HG02571 (cell line): ENCODE results near the gene OPN1MW2.
"Not testable (repeated sequence)": the region's sequence is repeated elsewhere in the genome, so short reads cannot be mapped to it uniquely, and the experiment has no call there.

Experiments
- ATAC-seq: cut with Tn5 transposase; IDR thresholded peaks from one replicate; pipeline ENCODE4 v1.9.1; 2021; ENCODE audit warnings: mild to moderate bottlenecking, moderate library complexity; ENCODE audit not compliant: unreplicated experiment

The OPN1MW2 gene

GRCh38 chrX:154219456-154219855, at the start of gene OPN1MW2:
Gene OPN1MW2, plus strand, starts transcription at chrX:154219756. Its CDS starts 60 bp downstream, at chrX:154219816.
- ATAC-seq: not testable (repeated sequence)

GRCh38 chrX:154172535-154172943, 47.0 kb upstream of the OPN1MW2 start:
- ATAC-seq: not testable (repeated sequence)

- ATAC-seq: not testable (repeated sequence)
Measured at GRCh38 chrX:154174356-154174755, 45.2 kb upstream of the OPN1MW2 start.

GRCh38 chrX:154182296-154182695, 37.3 kb upstream of the OPN1MW2 start, which contains the start of gene OPN1MW:
Gene OPN1MW, plus strand, starts transcription at chrX:154182596. Its CDS starts 82 bp downstream, at chrX:154182678.
- not testable (repeated sequence) for ATAC-seq

- ATAC-seq: not testable (repeated sequence)
Measured at GRCh38 chrX:154183794-154184193, 35.8 kb upstream of the OPN1MW2 start.

GRCh38 chrX:154192846-154193245, 26.7 kb upstream of the OPN1MW2 start:
- not testable (repeated sequence) for ATAC-seq

GRCh38 chrX:154194316-154194715, 25.2 kb upstream of the OPN1MW2 start:
- not testable (repeated sequence) for ATAC-seq

- ATAC-seq: not testable (repeated sequence)
Measured at GRCh38 chrX:154196466-154196865, 23.1 kb upstream of the OPN1MW2 start.

- ATAC-seq: not testable (repeated sequence)
Measured at GRCh38 chrX:154209670-154210418, 9.7 kb upstream of the OPN1MW2 start.

- not testable (repeated sequence) for ATAC-seq
Measured at GRCh38 chrX:154211057-154211456, 8.5 kb upstream of the OPN1MW2 start.

GRCh38 chrX:154211499-154211898, 8.1 kb upstream of the OPN1MW2 start:
- not testable (repeated sequence) for ATAC-seq

- ATAC-seq: not testable (repeated sequence)
Measured at GRCh38 chrX:154225292-154225691, 5.7 kb downstream of the OPN1MW2 start.

- ATAC-seq: not testable (repeated sequence)
Measured at GRCh38 chrX:154226706-154227105, 7.2 kb downstream of the OPN1MW2 start.

GRCh38 chrX:154231443-154231842, 11.9 kb downstream of the OPN1MW2 start:
- not testable (repeated sequence) for ATAC-seq

- ATAC-seq: not testable (repeated sequence)
Measured at GRCh38 chrX:154233620-154234019, 14.1 kb downstream of the OPN1MW2 start.

- not testable (repeated sequence) for ATAC-seq
Measured at GRCh38 chrX:154238939-154239559, 19.5 kb downstream of the OPN1MW2 start.

- not testable (repeated sequence) for ATAC-seq
Measured at GRCh38 chrX:154239982-154240503, 20.5 kb downstream of the OPN1MW2 start.

- not testable (repeated sequence) for ATAC-seq
Measured at GRCh38 chrX:154247377-154248045, 28.0 kb downstream of the OPN1MW2 start.

- not testable (repeated sequence) for ATAC-seq
Measured at GRCh38 chrX:154248076-154248475, 28.5 kb downstream of the OPN1MW2 start.

- not testable (repeated sequence) for ATAC-seq
Measured at GRCh38 chrX:154257282-154257681, 37.7 kb downstream of the OPN1MW2 start, which contains the start of gene OPN1MW3. Gene OPN1MW3, plus strand, starts transcription at chrX:154257582. Its CDS starts 38 bp downstream, at chrX:154257620.

GRCh38 chrX:154258711-154259110, 39.2 kb downstream of the OPN1MW2 start:
- not testable (repeated sequence) for ATAC-seq
